ENCODE results near the gene ISG20.

The ISG20 gene

DNA sequence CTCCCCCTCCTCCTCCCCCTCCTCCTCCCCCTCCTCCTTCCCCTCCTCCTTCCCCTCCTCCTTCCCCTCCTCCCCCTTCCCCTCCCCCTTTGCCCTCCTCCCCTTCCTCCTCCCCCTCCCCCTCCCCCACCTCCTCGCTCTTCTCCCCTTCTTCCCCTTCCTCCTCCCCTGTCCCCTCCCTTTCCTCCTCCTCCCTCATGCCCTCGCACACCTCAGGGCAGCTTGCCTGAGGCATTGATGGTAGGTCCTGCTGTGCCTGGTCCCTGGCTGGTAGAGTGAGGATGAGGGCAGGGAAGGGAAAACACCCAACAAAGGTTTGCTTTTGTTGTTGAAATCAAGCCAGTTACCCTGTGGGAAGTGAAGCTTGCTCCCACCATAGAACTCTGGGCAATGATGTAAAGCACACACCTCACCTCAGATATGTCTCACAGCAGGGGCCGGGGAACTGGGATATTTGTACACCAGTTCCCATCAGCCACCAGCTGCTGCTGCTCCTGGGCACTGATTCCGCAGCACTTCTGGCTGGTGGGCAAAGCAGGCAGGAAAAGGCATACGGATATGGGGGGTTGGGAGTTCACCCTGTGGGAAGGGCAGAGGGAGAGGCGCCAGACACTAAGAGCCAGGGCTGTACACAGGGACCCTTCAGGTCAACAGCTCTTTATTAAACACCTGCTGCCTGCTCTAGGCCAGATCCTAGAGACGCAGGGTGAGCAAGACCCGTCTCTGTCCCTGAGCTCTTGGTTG is 13.8 kb downstream of the ISG20 start:
- DNase-seq (ENCODE audit: extremely low read depth in 1 of 2, low read depth in 1 of 2), result no peak

DNA sequence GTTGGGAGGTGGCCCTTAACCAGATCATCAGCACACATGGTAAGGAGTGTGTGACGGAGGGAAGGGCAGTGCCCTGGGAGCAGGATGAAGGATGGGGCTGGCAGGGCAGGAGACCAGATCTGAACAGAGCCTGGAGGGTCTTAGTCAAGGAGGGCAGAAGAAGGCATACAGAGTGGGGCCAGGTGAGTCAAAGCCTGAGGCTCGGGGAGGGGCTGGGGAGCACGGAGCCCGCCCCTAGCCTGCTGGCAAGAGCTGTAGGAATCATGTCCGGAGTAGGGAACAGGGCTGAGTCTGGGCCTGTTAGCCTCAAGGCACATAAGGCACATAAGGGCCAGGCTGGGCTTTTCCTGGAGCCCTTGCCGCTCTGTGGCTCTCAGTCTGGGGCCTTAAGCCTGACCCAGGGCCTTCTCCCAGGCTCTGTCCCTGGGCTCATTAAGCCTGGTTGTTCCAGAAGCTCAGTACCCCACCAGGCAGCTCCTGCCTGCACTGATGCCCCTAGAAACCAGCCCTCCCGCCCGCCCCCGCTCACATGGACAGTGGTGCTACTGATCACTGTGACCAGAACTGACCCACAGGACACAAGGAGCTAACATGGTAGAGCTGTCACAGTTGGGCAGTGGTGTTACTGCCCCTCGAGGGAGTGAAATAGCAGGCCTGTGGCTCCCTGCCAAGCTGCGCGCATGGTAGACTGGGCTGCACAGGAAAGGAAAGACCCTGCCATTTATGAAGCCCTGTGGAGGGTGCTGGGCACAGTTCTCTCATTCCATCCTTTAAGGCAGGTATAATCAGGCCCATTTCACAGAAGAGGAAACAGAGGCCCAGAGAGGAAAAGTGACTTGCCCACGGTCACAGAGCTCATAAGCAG is 14.6 kb downstream of the ISG20 start:
- no peak for DNase-seq (ENCODE audit: extremely low read depth in 1 of 2, low read depth in 1 of 2)

DNA sequence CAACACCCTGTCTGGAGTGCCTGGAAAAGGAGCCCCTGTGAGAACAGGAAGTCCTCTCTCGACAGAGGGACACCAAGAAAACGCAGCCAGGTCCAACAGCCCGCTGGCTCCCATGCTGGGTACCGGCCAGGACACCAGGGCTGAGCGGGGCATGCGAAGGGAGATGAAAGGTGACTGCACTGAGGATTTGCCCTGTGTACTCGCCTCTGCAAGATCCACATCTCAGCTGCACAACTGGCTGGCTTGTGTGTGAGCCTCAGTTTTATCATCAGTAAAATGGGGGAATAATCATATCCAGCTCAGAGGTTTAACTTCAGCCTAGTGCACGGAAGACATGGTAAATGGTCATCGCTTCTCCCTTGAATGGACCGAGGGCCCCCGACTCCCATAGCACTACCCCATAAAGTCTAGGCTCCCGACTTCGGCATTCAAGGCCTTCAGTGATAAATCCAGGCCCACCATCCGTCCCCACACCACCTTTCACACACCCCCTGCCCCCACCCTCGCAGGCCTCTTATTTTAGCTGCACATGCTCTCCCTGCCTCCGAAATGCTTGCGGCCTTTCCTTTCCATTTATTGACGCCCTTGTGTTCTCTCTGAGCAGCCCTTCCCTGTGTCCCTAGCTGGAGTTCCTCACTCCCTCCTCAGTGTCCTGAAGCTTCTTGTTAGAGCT is 15.8 kb downstream of the ISG20 start:
- DNase-seq (ENCODE audit: extremely low read depth in 1 of 2, low read depth in 1 of 2), result no peak

DNA sequence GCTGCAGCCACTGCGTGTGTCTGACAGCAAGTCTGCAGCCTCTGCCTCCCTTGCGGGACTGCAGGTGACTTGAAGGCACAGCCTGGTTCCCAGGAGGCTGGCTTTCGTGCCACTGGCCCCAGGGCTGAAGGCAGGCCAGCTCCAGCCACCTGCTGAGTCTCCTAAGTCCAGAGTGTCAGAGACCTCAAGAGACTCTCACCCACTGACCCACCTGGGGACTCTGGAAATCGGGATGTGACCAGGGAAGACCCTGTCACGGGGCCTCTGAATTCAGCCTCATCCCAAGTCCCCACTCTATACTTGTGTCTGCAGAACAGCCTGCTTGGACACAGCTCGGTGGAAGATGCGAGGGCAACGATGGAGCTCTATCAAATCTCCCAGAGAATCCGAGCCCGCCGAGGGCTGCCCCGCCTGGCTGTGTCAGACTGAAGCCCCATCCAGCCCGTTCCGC is 16.3 kb downstream of the ISG20 start:
- no peak for DNase-seq (ENCODE audit: extremely low read depth in 1 of 2, low read depth in 1 of 2)

- DNase-seq (ENCODE audit: extremely low read depth in 1 of 2, low read depth in 1 of 2), result no peak
Observed at GRCh38 chr15:88655800-88656488, 17.1 kb downstream of the ISG20 start.

DNA sequence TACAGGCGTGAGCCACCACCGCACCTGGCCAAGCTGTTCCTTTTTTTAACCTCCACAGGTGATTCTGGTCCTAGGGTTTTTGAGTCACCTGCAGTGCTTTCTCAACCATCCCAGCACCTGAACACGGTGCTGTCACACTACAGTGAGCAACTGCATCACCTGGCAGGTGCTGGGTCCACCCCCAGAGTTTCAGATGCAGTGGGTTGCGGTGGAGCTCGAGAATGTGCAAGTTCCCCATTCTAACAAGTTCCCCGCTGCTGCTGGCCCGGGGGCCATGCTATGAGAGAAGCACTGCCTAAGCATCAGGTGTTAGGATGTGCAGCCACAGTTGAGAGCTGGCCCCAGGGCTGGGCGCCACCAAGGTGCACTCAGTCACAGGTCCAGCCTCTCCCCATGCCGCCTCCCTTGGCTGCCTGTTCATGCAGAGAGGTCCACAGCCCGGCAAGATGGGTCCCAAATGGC is 18.0 kb downstream of the ISG20 start:
- no peak for DNase-seq (ENCODE audit: extremely low read depth in 1 of 2, low read depth in 1 of 2)

DNA sequence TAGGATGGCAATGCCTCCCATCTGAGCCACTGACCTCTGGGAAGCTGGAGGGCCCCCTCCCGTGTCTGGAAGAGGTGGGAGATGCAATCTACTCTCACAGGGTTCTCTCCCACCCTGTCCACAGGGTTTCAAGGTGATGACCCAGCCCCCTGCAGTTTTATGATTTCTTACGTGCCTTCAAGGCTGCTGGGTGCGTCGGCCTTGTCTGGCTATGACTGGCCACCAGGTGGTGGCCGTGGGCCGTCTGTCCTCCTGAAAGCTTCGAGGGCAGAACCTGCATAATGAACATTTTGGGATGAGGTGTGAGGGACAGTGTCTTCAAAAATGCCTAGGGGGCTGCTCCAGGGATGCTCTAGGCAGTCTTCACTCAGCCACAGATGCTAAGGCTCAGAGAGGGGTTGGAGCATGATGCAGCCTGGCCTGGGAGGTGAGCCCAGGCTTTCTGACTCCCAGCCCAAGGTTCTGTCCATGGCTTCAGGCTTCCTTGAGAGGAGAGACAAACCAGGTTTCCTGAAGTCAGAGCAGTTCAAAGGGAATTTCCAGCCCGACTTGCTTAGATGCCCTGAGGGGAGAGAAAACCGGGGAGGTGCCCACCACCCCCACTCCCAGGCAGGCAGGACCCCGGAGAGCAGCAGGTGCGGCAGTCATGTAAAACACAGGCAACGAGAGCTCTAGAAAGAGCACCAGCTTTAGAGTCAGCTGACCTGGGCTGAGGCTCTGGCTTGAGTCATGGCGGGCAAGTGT is 18.7 kb downstream of the ISG20 start:
- no peak for DNase-seq (ENCODE audit: extremely low read depth in 1 of 2, low read depth in 1 of 2)

DNA sequence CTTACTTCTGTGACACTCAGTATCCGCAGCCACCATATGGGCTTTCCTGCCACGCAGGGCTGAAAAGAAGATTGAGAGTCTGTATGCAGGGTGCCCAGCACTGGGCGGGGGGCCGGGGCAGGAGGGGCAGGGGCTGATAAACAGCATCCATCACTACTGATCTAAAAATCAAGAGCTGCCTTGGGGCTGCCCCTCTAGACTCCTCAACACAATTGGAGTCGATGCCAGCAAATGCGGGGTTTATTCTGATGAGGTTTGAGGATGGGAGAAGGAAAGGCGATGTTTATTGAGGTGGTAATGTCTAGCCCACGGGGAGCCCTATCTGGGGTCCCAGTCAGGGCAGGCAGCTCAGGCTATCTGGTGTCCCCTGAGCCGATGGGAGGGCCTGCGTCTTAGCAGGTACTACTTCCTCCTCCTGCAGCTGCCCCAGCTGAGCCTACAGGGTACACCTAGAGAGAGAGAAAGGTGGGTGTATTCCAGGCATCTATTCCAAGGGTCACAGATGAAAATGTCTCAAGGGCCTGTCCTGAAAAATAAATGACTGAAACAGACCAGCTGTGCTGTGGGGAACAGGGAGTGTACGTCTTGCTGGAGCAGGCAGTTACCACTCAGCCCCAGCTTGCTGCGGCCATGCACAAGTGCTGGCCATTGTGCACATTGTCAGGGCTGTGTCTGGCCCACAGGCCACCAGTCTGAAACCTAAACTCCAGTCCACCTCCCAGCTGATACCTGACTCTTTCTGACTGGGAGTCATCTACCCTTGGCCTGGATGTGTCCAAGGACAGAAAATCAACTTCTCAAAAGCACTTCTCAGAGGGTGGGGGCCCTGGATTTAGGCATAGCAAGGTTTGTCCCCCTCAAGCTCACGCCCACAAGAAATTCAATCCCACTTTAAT is 19.5 kb downstream of the ISG20 start:
- DNase-seq (ENCODE audit: extremely low read depth in 1 of 2, low read depth in 1 of 2), result no peak

DNA sequence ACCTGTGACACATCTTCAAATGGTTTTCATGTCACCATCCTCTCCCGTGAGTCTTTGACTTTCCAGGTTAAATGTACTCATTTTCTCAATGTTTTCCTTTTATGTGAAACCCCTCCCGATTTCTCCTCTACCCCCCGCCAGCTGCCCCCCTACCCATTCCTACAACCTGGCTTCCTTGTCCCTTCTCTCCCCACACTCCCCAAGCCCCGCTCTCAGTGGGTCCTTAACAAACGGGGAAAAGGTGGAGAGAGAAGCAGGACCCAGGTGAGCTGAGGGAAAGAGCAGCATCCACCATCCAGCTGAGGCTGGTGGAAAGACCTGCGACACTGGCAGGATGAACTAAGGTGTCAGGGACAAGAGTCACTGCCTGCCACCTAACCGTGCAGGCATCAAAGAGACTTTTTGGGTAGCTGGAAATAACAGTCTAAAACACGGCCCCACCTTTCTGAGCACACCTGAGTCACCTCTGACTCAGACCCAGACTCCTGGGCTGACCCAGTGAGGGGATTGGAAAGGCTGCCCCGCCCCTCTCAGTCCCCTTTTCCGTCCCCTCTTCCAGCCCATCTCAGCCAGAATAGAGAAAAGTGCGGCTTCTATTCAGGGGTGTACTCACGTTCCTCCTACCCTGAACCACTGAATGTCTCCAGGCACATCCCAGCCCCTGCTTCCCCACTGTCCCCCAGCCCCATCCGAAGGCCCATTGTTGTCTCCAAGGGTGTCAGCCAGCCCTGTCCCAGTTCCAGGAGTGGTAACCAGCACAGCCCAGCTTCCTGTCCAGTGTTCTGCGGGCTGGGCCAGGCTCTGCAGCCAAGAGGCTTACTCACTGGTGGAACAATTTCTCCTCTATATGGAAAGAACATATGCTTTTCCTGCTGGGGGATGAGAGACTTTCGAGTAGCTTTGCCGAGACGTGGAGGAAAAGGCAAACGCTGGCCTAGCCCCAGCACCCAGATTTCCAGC is 20.4 kb downstream of the ISG20 start:
- no peak for DNase-seq (ENCODE audit: extremely low read depth in 1 of 2, low read depth in 1 of 2)

DNA sequence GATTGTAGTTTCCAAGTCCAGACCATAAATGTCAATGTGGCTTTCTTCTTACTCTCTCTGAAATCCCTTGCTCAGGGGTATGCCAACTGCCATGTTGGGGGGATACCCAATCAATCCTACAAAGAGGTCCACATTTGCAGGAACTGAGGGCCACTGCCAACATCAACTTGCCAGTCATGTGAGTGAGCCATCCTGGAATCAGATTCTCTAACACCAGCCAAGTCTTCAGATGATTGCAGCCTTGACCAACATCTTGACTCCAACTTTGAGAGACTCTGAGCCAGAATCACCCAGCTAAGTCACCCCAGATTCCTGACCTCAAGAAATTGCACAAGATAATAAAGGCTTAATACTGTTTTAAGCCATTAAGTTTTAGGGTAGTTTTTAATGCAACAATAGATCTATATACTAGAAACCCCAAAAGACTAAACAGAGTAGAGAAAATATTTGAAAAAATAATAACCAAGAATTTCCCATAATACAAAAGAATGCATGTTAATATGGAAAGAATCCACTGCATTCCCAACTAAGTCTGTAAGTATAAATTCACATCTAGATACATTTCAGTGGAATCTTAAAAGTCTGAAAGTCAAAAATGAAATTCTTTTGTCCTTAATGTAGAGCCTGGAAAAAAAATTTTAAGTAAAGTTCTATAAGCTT is 22.4 kb downstream of the ISG20 start:
- no peak for DNase-seq (ENCODE audit: extremely low read depth in 1 of 2, low read depth in 1 of 2)

GRCh38 chr15:88661761-88662556 is 23.1 kb downstream of the ISG20 start:
- DNase-seq (ENCODE audit: extremely low read depth in 1 of 2, low read depth in 1 of 2), result no peak

DNA sequence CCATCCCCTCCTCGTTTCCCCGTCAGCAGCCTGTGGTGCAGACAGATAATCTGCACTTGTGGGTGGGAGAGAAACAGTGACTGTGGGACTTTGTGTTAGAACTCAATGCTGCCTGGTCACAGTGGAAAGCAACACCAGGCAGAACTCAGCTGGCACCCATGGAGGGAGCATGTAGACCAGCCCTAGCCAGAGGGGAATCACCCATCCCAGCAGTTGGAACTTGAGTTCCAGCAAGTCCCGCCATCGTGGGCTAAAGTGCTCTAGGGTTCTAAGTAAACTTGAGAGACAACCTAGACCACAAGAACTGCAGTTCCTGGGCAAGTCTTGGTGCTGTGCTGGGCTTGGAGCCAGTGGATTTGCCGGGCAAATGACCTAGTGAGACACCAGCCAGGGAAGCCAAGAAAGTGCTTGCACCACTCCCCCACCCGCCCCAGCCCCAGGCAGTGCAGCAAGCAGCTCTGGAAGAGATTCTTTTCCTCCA is 24.4 kb downstream of the ISG20 start:
- DNase-seq (ENCODE audit: extremely low read depth in 1 of 2, low read depth in 1 of 2), result no peak

- DNase-seq (ENCODE audit: extremely low read depth in 1 of 2, low read depth in 1 of 2), result no peak
Observed at GRCh38 chr15:88664151-88664778, 25.4 kb downstream of the ISG20 start.

DNA sequence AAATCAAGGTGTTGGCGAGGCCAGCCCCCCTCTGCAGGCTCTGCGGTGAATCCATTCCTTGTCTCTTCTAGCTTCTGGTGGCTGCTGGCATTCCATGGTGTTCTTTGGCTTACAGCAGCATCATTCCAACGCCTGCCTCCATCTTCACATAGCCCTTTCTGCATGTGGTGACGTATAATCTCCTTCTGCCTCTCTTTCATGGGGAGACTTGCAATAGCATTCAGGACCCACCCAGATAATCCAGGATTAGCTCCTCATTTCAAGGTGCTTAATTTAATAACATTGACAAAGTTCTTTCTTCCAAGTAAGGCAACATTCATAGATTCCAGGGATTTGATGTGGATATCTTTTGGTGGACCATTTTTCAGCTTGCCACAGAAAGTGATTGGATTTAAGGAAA is 35.8 kb downstream of the ISG20 start:
- DNase-seq (ENCODE audit: extremely low read depth in 1 of 2, low read depth in 1 of 2), result no peak

- no peak for DNase-seq (ENCODE audit: extremely low read depth in 1 of 2, low read depth in 1 of 2)
Observed at GRCh38 chr15:88678755-88679154, 39.9 kb downstream of the ISG20 start.
